Measurements from ENCODE around the gene FREM1.

FREM1 gene

GRCh38 chr9:14831074-14831473, 79.2 kb downstream of the FREM1 start:
- no peak overlapping the region for H3K4me3 ChIP-seq (ENCODE audit: low read length)
- TF ChIP-seq ZNF274 (IDR thresholded peaks at IDR 0.05; ENCODE audit: low read depth, low read length): no peak

GRCh38 chr9:14830057-14830456, 80.2 kb downstream of the FREM1 start:
- no peak for TF ChIP-seq ZNF274 (IDR thresholded peaks at IDR 0.05; ENCODE audit: low read depth, low read length)
- no peak overlapping the region for H3K4me3 ChIP-seq (ENCODE audit: low read length)

- TF ChIP-seq ZNF274 (IDR thresholded peaks at IDR 0.05; ENCODE audit: low read depth, low read length): no peak
- no peak overlapping the region for H3K4me3 ChIP-seq (ENCODE audit: low read length)
Measured at GRCh38 chr9:14829204-14829603, 81.0 kb downstream of the FREM1 start.

GRCh38 chr9:14827805-14828204, 82.4 kb downstream of the FREM1 start:
- TF ChIP-seq ZNF274 (IDR thresholded peaks at IDR 0.05; ENCODE audit: low read depth, low read length): no peak

GRCh38 chr9:14824481-14824880, 85.7 kb downstream of the FREM1 start:
- no peak for TF ChIP-seq ZNF274 (IDR thresholded peaks at IDR 0.05; ENCODE audit: low read depth, low read length)
- H3K4me3 ChIP-seq (ENCODE audit: low read length): no peak overlapping the region

More at GRCh38 chr9:14827805-14828204, 82.4 kb downstream of the FREM1 start:
- H3K4me3 ChIP-seq (ENCODE audit: low read length): no peak overlapping the region

GRCh38 chr9:14823800-14824199, 86.4 kb downstream of the FREM1 start:
- H3K4me3 ChIP-seq (ENCODE audit: low read length): no peak overlapping the region

GRCh38 chr9:14822666-14823065, 87.6 kb downstream of the FREM1 start:
- TF ChIP-seq ZNF274 (IDR thresholded peaks at IDR 0.05; ENCODE audit: low read depth, low read length): no peak
- H3K4me3 ChIP-seq (ENCODE audit: low read length): no peak overlapping the region

More at GRCh38 chr9:14823800-14824199, 86.4 kb downstream of the FREM1 start:
- TF ChIP-seq ZNF274 (IDR thresholded peaks at IDR 0.05; ENCODE audit: low read depth, low read length): no peak

- TF ChIP-seq ZNF274 (IDR thresholded peaks at IDR 0.05; ENCODE audit: low read depth, low read length): no peak
- H3K4me3 ChIP-seq (ENCODE audit: low read length): no peak overlapping the region
Measured at GRCh38 chr9:14819183-14819582, 91.0 kb downstream of the FREM1 start.

GRCh38 chr9:14814249-14814628, 96.0 kb downstream of the FREM1 start:
- no peak overlapping the region for H3K4me3 ChIP-seq (ENCODE audit: low read length)
- no peak for TF ChIP-seq ZNF274 (IDR thresholded peaks at IDR 0.05; ENCODE audit: low read depth, low read length)

GRCh38 chr9:14813336-14814248, 96.6 kb downstream of the FREM1 start:
- H3K4me3 ChIP-seq (ENCODE audit: low read length): no peak overlapping the region
- TF ChIP-seq ZNF274 (IDR thresholded peaks at IDR 0.05; ENCODE audit: low read depth, low read length): no peak

GRCh38 chr9:14812806-14813205, 97.4 kb downstream of the FREM1 start:
- TF ChIP-seq ZNF274 (IDR thresholded peaks at IDR 0.05; ENCODE audit: low read depth, low read length): no peak

GRCh38 chr9:14811844-14812243, 98.4 kb downstream of the FREM1 start:
- no peak for TF ChIP-seq ZNF274 (IDR thresholded peaks at IDR 0.05; ENCODE audit: low read depth, low read length)
- no peak overlapping the region for H3K4me3 ChIP-seq (ENCODE audit: low read length)

More at GRCh38 chr9:14812806-14813205, 97.4 kb downstream of the FREM1 start:
- no peak overlapping the region for H3K4me3 ChIP-seq (ENCODE audit: low read length)

- no peak for TF ChIP-seq ZNF274 (IDR thresholded peaks at IDR 0.05; ENCODE audit: low read depth, low read length)
Measured at GRCh38 chr9:14806941-14807520, 103.2 kb downstream of the FREM1 start.

GRCh38 chr9:14799030-14799429, 111.2 kb downstream of the FREM1 start:
- no peak for TF ChIP-seq ZNF274 (IDR thresholded peaks at IDR 0.05; ENCODE audit: low read depth, low read length)
- H3K4me3 ChIP-seq (ENCODE audit: low read length): no peak overlapping the region

More at GRCh38 chr9:14806941-14807520, 103.2 kb downstream of the FREM1 start:
- H3K4me3 ChIP-seq (ENCODE audit: low read length): no peak overlapping the region

- H3K4me3 ChIP-seq (ENCODE audit: low read length): no peak overlapping the region
- TF ChIP-seq ZNF274 (IDR thresholded peaks at IDR 0.05; ENCODE audit: low read depth, low read length): no peak
Measured at GRCh38 chr9:14797435-14797834, 112.8 kb downstream of the FREM1 start.

Data from GM08714 (cell line).